Measurements from ENCODE around the gene NBPF3.

NBPF3 gene

DNA sequence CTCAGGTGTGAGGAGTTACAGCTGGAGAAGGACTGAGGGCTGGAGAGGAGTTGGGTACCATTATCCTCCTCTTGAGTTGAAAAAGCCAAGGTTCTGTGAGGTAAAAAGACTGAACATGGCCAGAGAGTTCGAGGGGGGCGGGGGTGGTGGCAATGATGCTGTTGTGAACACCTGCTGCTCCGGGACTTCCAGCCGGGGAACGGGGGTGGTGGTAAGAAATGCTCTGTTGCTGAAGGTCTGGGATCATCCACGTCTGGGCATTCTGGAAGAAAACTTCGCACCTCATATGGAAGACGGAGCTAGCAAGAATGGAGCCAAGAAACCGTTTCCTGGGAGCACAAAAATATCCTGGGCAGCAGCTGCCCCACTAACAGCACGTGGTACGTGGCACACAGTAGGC, 49.2 kb downstream of the NBPF3 start:
- Histone ChIP-seq H3K9me3 (ENCODE audit: control insufficient read depth, low read length) (no peaks in the 10 kb centered on the region), H3K79me2 (no peaks in the 10 kb centered on the region), H3K4me2 (ENCODE audit: low read length) (no peak overlapping the region), H2AFZ (no peak overlapping the region), H3K27ac (no peak overlapping the region), H3K27me3 (ENCODE audit: control insufficient read depth, insufficient read depth, low read length) (no peaks in the 10 kb centered on the region), H3K4me1 (no peaks in the 10 kb centered on the region), H3K36me3 (ENCODE audit: control insufficient read depth, insufficient read depth, low read length) (no peaks in the 10 kb centered on the region), H3K4me3 (ENCODE audit: low read depth, low read length) (no peak overlapping the region), H3K9ac (no peak overlapping the region)
- TF ChIP-seq, protein P1, sequence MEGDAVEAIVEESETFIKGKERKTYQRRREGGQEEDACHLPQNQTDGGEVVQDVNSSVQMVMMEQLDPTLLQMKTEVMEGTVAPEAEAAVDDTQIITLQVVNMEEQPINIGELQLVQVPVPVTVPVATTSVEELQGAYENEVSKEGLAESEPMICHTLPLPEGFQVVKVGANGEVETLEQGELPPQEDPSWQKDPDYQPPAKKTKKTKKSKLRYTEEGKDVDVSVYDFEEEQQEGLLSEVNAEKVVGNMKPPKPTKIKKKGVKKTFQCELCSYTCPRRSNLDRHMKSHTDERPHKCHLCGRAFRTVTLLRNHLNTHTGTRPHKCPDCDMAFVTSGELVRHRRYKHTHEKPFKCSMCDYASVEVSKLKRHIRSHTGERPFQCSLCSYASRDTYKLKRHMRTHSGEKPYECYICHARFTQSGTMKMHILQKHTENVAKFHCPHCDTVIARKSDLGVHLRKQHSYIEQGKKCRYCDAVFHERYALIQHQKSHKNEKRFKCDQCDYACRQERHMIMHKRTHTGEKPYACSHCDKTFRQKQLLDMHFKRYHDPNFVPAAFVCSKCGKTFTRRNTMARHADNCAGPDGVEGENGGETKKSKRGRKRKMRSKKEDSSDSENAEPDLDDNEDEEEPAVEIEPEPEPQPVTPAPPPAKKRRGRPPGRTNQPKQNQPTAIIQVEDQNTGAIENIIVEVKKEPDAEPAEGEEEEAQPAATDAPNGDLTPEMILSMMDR (IDR thresholded peaks at IDR 0.05): no peak

DNA sequence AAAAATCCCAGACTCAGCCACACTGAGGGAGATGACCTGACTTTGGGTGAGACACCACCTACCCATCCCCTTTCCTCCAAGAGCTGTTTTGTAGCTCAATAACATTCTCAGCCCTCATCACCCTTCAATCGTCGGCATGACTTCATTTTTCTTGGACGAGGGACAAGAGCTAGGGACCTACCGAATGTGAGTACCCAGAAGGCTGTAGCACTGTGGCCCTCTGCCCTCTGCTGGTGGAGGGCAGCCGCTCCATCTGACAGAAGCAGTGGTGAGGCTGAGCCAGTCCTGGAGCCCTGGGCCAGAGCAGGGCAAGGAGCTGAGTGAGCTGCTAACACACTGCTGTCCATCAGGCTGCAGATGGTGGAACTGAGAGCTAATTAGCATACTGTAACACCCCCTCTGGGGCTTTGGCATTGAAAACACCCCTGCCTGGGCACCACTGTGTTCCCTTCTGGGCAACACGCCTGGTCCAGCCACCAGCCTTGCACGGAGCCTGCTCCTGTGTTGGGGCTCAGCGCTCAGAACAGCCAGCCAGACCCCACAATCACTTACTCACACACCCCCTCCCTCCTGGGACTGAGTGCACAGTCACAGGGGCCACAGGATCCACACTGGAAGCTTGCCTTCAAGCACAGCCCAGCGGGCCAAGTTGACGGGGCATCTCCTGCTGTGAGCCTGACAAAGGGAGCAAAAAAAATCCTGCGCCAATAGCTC, 51.0 kb downstream of the NBPF3 start:
- H3K9me3 ChIP-seq (ENCODE audit: control insufficient read depth, low read length): no peaks in the 10 kb centered on the region
- H3K36me3 ChIP-seq (ENCODE audit: control insufficient read depth, insufficient read depth, low read length): no peaks in the 10 kb centered on the region
- H3K27ac ChIP-seq: no peak overlapping the region
- H3K4me2 ChIP-seq (ENCODE audit: low read length): no peak overlapping the region
- H3K9ac ChIP-seq: no peak overlapping the region
- H3K27me3 ChIP-seq (ENCODE audit: control insufficient read depth, insufficient read depth, low read length): no peaks in the 10 kb centered on the region
- H3K4me3 ChIP-seq (ENCODE audit: low read depth, low read length): no peak overlapping the region
- H3K79me2 ChIP-seq: no peaks in the 10 kb centered on the region
- no peak overlapping the region for H2AFZ ChIP-seq
- H3K4me1 ChIP-seq: no peaks in the 10 kb centered on the region
- TF ChIP-seq, protein P1 (IDR thresholded peaks at IDR 0.05): no peak

DNA sequence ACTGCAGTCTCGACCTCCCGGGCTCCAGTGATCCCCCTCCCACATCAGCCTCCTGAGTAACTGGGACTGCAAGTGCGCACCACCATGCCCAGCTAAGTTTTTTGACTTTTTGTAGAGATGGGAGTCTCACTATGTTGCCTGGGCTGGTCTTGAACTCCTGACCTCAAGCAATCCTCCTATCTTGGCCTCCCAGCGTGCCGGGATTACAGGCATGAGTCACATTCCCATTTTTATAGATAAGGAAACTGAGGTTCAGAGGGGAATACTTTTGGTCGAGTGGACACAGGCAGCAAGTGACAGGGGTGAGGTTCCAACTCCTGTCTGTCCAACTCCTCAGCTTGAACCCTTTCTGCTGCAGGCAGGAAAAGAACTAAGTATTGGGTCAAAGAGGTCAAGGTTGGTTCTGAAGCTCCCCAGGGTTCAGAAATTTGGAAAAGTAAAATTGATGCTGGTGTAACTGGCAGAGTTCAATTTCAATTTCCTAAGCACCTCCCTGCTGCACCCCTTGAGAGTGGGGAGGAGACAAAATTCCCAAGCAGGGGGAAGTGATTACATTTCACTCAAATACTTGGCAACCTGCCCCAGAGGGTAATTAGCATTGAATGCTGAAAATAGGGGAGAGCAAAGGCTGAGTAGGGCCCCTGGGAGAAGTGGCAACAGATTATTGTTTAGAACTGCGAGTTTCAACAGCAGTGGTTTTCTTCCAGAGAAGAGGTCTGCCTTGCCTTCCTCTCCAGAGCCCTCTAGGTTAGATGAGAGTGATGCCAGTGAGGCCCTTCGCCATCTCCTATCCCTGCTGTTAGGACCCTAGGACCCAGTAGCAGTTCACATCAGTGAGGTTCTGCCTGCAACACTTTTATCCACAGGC, 51.8 kb downstream of the NBPF3 start:
- H3K4me3 ChIP-seq (ENCODE audit: low read depth, low read length): no peak overlapping the region
- H3K79me2 ChIP-seq: no peaks in the 10 kb centered on the region
- TF ChIP-seq, protein P1 (IDR thresholded peaks at IDR 0.05): no peak
- no peaks in the 10 kb centered on the region for H3K36me3 ChIP-seq (ENCODE audit: control insufficient read depth, insufficient read depth, low read length)
- H3K9ac ChIP-seq: no peak overlapping the region
- H2AFZ ChIP-seq: no peak overlapping the region
- H3K27me3 ChIP-seq (ENCODE audit: control insufficient read depth, insufficient read depth, low read length): no peaks in the 10 kb centered on the region
- no peak overlapping the region for H3K27ac ChIP-seq
- H3K4me2 ChIP-seq (ENCODE audit: low read length): no peak overlapping the region
- no peaks in the 10 kb centered on the region for H3K4me1 ChIP-seq
- H3K9me3 ChIP-seq (ENCODE audit: control insufficient read depth, low read length): no peaks in the 10 kb centered on the region

DNA sequence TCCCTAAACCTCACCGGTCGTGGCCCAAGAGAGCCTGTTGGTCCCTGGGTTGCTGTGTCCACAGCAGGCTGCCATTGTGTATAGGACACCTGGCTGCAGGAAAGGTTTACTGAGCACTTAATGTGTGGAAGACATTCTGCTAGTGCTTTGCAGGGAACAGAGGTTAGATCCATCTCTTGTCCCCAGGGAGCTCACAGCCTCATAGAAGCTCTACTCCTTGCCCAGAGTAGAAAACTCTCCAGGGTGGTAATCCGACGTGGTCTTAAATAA, 52.4 kb downstream of the NBPF3 start:
- TF ChIP-seq, protein P1 (IDR thresholded peaks at IDR 0.05): no peak
- H3K4me3 ChIP-seq (ENCODE audit: low read depth, low read length): no peak overlapping the region
- H3K79me2 ChIP-seq: no peaks in the 10 kb centered on the region
- no peaks in the 10 kb centered on the region for H3K4me1 ChIP-seq
- H3K27me3 ChIP-seq (ENCODE audit: control insufficient read depth, insufficient read depth, low read length): no peaks in the 10 kb centered on the region
- no peak overlapping the region for H3K4me2 ChIP-seq (ENCODE audit: low read length)
- H3K9me3 ChIP-seq (ENCODE audit: control insufficient read depth, low read length): no peaks in the 10 kb centered on the region
- no peak overlapping the region for H3K27ac ChIP-seq
- H2AFZ ChIP-seq: no peak overlapping the region
- no peaks in the 10 kb centered on the region for H3K36me3 ChIP-seq (ENCODE audit: control insufficient read depth, insufficient read depth, low read length)
- H3K9ac ChIP-seq: no peak overlapping the region
